Measurements from ENCODE around the gene SMAD5. TPM values are rescaled to one million over a fixed set of nuclear protein-coding genes. Genes with fewer than 3 reads are reported as not detected.

Gene SMAD5
- 33.1 and 39.0 TPM in 2 replicates for total RNA-seq

- peak; percentile 84 for DNase-seq (ENCODE audit: low read depth, low spot score)
Observed at GRCh38 chr5:136132557-136133221, at the start of gene SMAD5. TSS of gene SMAD5 (plus strand) at chr5:136132845. CDS start at chr5:136153761, 20,916 bp downstream.

GRCh38 chr5:136084698-136085097 lies 47.9 kb upstream of the SMAD5 start:
- DNase-seq (ENCODE audit: low read depth, low spot score): no peak

GRCh38 chr5:136086783-136087566 lies 45.7 kb upstream of the SMAD5 start:
- DNase-seq (ENCODE audit: low read depth, low spot score): no peak

- DNase-seq (ENCODE audit: low read depth, low spot score): peak; percentile 17
Observed at GRCh38 chr5:136087961-136088871, 44.4 kb upstream of the SMAD5 start.

- no peak for DNase-seq (ENCODE audit: low read depth, low spot score)
Observed at GRCh38 chr5:136089791-136090190, 42.9 kb upstream of the SMAD5 start.

GRCh38 chr5:136090319-136090718 lies 42.3 kb upstream of the SMAD5 start:
- DNase-seq (ENCODE audit: low read depth, low spot score): no peak

GRCh38 chr5:136094189-136094912 lies 38.3 kb upstream of the SMAD5 start:
- no peak for DNase-seq (ENCODE audit: low read depth, low spot score)

GRCh38 chr5:136094913-136095641 lies 37.6 kb upstream of the SMAD5 start:
- DNase-seq (ENCODE audit: low read depth, low spot score): no peak

GRCh38 chr5:136098176-136098575 lies 34.5 kb upstream of the SMAD5 start:
- no peak for DNase-seq (ENCODE audit: low read depth, low spot score)

GRCh38 chr5:136099870-136100269 lies 32.8 kb upstream of the SMAD5 start:
- no peak for DNase-seq (ENCODE audit: low read depth, low spot score)

GRCh38 chr5:136101884-136102283 lies 30.8 kb upstream of the SMAD5 start:
- DNase-seq (ENCODE audit: low read depth, low spot score): no peak

- no peak for DNase-seq (ENCODE audit: low read depth, low spot score)
Observed at GRCh38 chr5:136103118-136103517, 29.5 kb upstream of the SMAD5 start.

- no peak for DNase-seq (ENCODE audit: low read depth, low spot score)
Observed at GRCh38 chr5:136104306-136104965, 28.2 kb upstream of the SMAD5 start.

GRCh38 chr5:136106351-136107031 lies 26.2 kb upstream of the SMAD5 start:
- DNase-seq (ENCODE audit: low read depth, low spot score): no peak

GRCh38 chr5:136108180-136108611 lies 24.4 kb upstream of the SMAD5 start:
- DNase-seq (ENCODE audit: low read depth, low spot score): no peak

GRCh38 chr5:136108766-136109165 lies 23.9 kb upstream of the SMAD5 start:
- DNase-seq (ENCODE audit: low read depth, low spot score): no peak

GRCh38 chr5:136109453-136110135 lies 23.1 kb upstream of the SMAD5 start:
- DNase-seq (ENCODE audit: low read depth, low spot score): no peak

- no peak for DNase-seq (ENCODE audit: low read depth, low spot score)
Observed at GRCh38 chr5:136113606-136114005, 19.0 kb upstream of the SMAD5 start.

Measured in pulmonary artery endothelial cell (primary cell).